Measurements from ENCODE around the gene ARHGAP1. TPM values are rescaled to one million over a fixed set of nuclear protein-coding genes. Genes with fewer than 3 reads are reported as not detected.
"Not testable (repeated sequence)": the region's sequence is repeated elsewhere in the genome, so short reads cannot be mapped to it uniquely, and the experiment has no call there.

Gene ARHGAP1
- total RNA-seq, 1 donor from 2014 or later = 80.3 TPM

DNA sequence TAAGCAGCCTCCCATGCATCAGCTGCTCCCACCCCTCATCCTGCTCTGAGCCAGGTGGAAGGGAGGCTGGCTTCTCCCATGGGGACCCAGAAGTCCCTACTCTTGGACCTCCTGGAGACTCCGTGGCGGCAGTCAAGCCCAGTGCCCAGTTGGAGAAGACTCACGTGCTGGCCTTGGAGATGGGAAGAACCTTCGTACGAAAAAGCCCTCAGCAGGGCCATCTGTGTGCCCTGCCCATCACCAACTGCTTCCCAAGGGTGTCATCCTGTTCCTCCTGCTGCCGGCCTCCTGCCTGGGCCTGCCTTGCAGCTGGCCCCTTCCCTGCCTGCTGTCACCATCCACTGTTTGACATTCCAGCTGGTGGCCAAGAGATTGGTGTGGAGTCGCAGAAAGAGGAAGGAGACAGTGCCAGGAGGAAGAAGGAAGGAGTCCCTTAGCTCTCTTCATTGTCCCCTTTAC lies 28.0 kb downstream of the ARHGAP1 start:
- no peaks in the 10 kb centered on the region for H3K9me3 ChIP-seq
- no peak for TF ChIP-seq POLR2AphosphoS5 (IDR thresholded peaks at IDR 0.05; ENCODE audit: insufficient read depth in 1 of 2, low read depth in 1 of 2)
- TF ChIP-seq, protein P1, sequence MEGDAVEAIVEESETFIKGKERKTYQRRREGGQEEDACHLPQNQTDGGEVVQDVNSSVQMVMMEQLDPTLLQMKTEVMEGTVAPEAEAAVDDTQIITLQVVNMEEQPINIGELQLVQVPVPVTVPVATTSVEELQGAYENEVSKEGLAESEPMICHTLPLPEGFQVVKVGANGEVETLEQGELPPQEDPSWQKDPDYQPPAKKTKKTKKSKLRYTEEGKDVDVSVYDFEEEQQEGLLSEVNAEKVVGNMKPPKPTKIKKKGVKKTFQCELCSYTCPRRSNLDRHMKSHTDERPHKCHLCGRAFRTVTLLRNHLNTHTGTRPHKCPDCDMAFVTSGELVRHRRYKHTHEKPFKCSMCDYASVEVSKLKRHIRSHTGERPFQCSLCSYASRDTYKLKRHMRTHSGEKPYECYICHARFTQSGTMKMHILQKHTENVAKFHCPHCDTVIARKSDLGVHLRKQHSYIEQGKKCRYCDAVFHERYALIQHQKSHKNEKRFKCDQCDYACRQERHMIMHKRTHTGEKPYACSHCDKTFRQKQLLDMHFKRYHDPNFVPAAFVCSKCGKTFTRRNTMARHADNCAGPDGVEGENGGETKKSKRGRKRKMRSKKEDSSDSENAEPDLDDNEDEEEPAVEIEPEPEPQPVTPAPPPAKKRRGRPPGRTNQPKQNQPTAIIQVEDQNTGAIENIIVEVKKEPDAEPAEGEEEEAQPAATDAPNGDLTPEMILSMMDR (IDR thresholded peaks at IDR 0.05) = no peak
- no peak for TF ChIP-seq POLR2A (IDR thresholded peaks at IDR 0.05)
- no peak overlapping the region for H3K4me3 ChIP-seq
- no peaks in the 10 kb centered on the region for H3K27me3 ChIP-seq
- intact Hi-C loops (cut with DNase I) = no loop called here
- H3K4me1 ChIP-seq = peaks cover 54% of the 10 kb centered on the region
- DNase-seq (ENCODE audit: extremely low spot score in 2 of 2) = no peak
- H3K27ac ChIP-seq = peak overlapping the region; percentile 6
- peaks cover 3 to 67% of the 10 kb centered on the region in 2 donors for H3K36me3 ChIP-seq

DNA sequence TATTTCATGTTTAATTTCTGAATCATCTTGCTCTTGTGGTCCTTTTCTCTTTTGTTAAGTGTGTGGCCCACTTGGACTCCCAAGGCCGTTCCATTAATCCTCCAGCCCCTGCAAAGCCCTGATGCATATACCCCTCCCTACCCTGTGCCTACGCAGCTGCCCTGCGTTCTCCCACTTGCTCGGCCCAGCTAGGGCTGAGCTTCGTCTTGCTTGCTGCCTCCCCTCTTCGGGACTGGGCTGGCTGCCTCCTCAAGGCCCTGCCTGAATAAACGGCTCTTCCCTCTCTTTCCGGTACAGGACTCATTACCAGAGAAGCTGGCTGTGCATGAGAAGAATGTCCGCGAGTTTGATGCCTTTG lies 28.5 kb downstream of the ARHGAP1 start:
- H3K4me1 ChIP-seq = peaks cover 54% of the 10 kb centered on the region
- H3K9me3 ChIP-seq = no peaks in the 10 kb centered on the region
- peak overlapping the region; percentile 6 for H3K27ac ChIP-seq
- H3K36me3 ChIP-seq = peaks cover 3 to 62% of the 10 kb centered on the region in 2 donors
- intact Hi-C loops (cut with DNase I) = no loop called here
- DNase-seq (ENCODE audit: extremely low spot score in 2 of 2) = no peak
- TF ChIP-seq POLR2AphosphoS5 (IDR thresholded peaks at IDR 0.05; ENCODE audit: insufficient read depth in 1 of 2, low read depth in 1 of 2) (no peak), POLR2A (IDR thresholded peaks at IDR 0.05) (no peak)
- TF ChIP-seq, protein P1 (IDR thresholded peaks at IDR 0.05) = no peak
- H3K27me3 ChIP-seq = no peaks in the 10 kb centered on the region
- H3K4me3 ChIP-seq = no peak overlapping the region

DNA sequence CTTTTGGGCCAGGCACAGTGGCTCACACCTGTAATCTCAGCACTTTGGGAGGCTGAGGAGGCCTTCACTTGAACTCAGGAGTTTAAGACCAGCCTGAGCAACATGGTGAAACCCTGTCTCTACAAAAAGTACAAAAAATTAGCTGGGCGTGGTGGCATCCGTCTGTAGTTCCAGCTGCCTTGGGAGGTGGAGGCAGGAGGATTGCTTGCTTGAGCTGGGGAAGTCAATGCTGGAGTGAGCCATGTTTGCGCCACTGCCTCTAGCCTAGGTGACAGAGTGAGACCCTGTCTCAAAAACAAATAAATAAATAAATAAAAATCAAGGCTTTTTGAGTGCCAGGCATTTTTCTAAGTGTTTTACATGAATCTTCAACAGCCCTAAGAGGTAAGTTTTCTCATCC lies 29.9 kb downstream of the ARHGAP1 start:
- DNase-seq (ENCODE audit: extremely low spot score in 2 of 2); H3K27ac ChIP-seq; H3K4me3 ChIP-seq; H3K27me3 ChIP-seq; H3K9me3 ChIP-seq; intact Hi-C loops (cut with DNase I): not testable (repeated sequence)
- Histone ChIP-seq H3K36me3 (peaks cover 3 to 64% of the 10 kb centered on the region in 2 donors), H3K4me1 (peaks cover 42% of the 10 kb centered on the region)

DNA sequence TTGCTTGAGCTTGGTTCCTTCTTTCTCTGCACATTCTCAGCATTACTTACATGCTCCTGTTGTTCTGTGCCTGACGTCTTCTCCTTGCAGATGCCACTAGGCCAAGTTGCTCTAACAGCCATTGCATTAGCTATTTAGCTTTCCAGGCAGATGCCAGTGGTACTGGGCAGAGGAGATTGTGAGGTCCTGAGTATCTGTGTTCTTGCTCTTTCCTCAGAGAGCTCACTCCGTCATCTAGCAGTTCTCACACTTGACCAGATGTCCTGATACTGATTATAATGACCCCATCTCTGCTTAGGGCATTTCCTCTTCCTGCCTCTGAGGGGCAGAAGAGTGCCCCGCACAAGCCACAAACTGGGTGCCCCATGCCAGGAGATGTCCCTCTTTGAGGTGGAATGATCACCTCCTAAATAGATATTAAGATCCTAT lies 30.7 kb downstream of the ARHGAP1 start:
- no peaks in the 10 kb centered on the region for H3K27me3 ChIP-seq
- no peak overlapping the region for H3K4me3 ChIP-seq
- H3K36me3 ChIP-seq = peaks cover 3 to 72% of the 10 kb centered on the region in 2 donors
- intact Hi-C loops (cut with DNase I) = loop anchor here (1.0 kb wide), 1 partner anchor 15 kb away; no protein-coding TSS in a partner anchor
- TF ChIP-seq, protein P1 (IDR thresholded peaks at IDR 0.05) = peak in 1 of 3 experiments; percentile 10
- no peak for TF ChIP-seq POLR2A (IDR thresholded peaks at IDR 0.05)
- DNase-seq (ENCODE audit: extremely low spot score in 2 of 2) = no peak
- no peak overlapping the region for H3K27ac ChIP-seq
- peaks cover 34% of the 10 kb centered on the region for H3K4me1 ChIP-seq
- no peaks in the 10 kb centered on the region for H3K9me3 ChIP-seq

DNA sequence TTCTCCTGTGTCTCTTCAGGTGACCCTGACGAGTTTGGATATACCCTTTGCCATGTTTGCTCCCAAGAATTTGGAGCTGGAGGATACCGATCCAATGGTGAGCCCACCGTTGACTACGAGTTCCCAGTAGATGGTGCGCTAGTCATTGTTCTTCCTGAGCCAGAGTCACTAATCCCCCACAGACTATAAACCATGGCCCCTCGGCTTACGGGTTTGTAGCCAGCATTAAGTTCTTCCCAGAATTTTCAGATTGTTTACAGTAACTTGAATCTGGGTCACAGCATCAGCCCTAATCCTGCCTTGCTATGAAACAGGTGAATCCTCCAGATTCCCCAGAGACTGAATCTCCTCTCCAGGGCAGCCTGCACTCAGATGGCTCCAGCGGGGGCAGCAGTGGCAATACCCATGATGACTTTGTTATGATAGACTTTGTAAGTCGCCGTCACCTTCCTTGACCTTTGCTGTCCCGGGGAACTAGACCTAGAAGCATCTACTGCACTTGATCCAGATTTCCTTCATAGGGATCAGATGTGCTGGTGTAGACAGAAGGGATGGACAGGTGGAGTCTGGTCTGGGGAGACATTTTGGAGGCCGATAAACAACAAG lies 31.8 kb downstream of the ARHGAP1 start:
- Histone ChIP-seq H3K36me3 (peaks cover 3 to 77% of the 10 kb centered on the region in 2 donors), H3K4me3 (no peak overlapping the region), H3K27ac (peak overlapping the region; percentile 78), H3K9me3 (no peaks in the 10 kb centered on the region), H3K4me1 (peaks cover 23% of the 10 kb centered on the region), H3K27me3 (no peaks in the 10 kb centered on the region)
- TF ChIP-seq POLR2AphosphoS5 (IDR thresholded peaks at IDR 0.05; ENCODE audit: insufficient read depth in 1 of 2, low read depth in 1 of 2) (no peak), POLR2A (IDR thresholded peaks at IDR 0.05) (no peak)
- TF ChIP-seq, protein P1 (IDR thresholded peaks at IDR 0.05) = no peak
- intact Hi-C loops (cut with DNase I) = loop anchor here (1.0 kb wide), 1 partner anchor 14 kb away; no protein-coding TSS in a partner anchor
- DNase-seq (ENCODE audit: extremely low spot score in 2 of 2) = no peak

Data from vagina (tissue), 2 donors.